SK-N-SH treated with all-trans-retinoic acid at 6 μM for 48 hours (cell line): ENCODE data around the gene OTOG.

ENCODE experiments used
- ATAC-seq: fragments of 200-7000 bp; cut with Tn5 transposase; 3 replicates; pipeline ENCODE4 v1.9.1; 2020; ENCODE audit warnings: mild to moderate bottlenecking, moderate library complexity
- ARNTL ChIP-seq: fragments of 450-650 bp; formaldehyde crosslinking; IDR thresholded peaks from 2 replicates; pipeline ENCODE4 v1.5.0; 2020; ENCODE audit warnings: low read depth, mild to moderate bottlenecking, moderate library complexity, borderline replicate concordance
- BACH2 ChIP-seq: fragments of 250-450 bp; sonication (Bioruptor Pico); IDR thresholded peaks from 2 replicates; pipeline ENCODE4 v1.9.0; 2021; ENCODE audit warnings: mild to moderate bottlenecking, borderline replicate concordance
- CSDC2 ChIP-seq: fragments of 250-450 bp; sonication (Bioruptor Pico); IDR thresholded peaks from 2 replicates; pipeline ENCODE4 v1.5.0; 2020; ENCODE audit warnings: mild to moderate bottlenecking, moderate library complexity
- ESRRG ChIP-seq: fragments of 250-450 bp; sonication (Bioruptor Pico); IDR thresholded peaks from 2 replicates; pipeline ENCODE4 v1.6.1; 2021; ENCODE audit warnings: mild to moderate bottlenecking
- GLIS3 ChIP-seq: fragments of 250-450 bp; sonication (Bioruptor Pico); IDR thresholded peaks from 2 replicates; pipeline ENCODE4 v1.5.0; 2020; ENCODE audit warnings: mild to moderate bottlenecking, moderate library complexity
- OSR1 ChIP-seq: fragments of 250-450 bp; sonication (Bioruptor Pico); IDR thresholded peaks from 2 replicates; pipeline ENCODE4 v1.8.0; 2022; ENCODE audit warnings: moderate library complexity, mild to moderate bottlenecking, inconsistent platforms
- PPARA ChIP-seq: fragments of 250-450 bp; sonication (Bioruptor Pico); IDR thresholded peaks from 2 replicates; pipeline ENCODE4 v1.5.0; 2020; ENCODE audit warnings: mild to moderate bottlenecking, borderline replicate concordance
- RARB ChIP-seq: fragments of 250-450 bp; sonication (Bioruptor Pico); IDR thresholded peaks from 2 replicates; pipeline ENCODE4 v1.8.0; 2021; ENCODE audit warnings: mild to moderate bottlenecking, moderate library complexity
- SNAI2 ChIP-seq: fragments of 250-450 bp; sonication (Bioruptor Pico); IDR thresholded peaks from 2 replicates; pipeline ENCODE4 v1.5.0; 2020; ENCODE audit warnings: mild to moderate bottlenecking, moderate library complexity
- TCF4 ChIP-seq: fragments of 250-450 bp; sonication (Bioruptor Pico); IDR thresholded peaks from 2 replicates; pipeline ENCODE4 v1.8.0; 2021; ENCODE audit warnings: mild to moderate bottlenecking, moderate library complexity, borderline replicate concordance
- TOX ChIP-seq: fragments of 250-450 bp; sonication (Bioruptor Pico); IDR thresholded peaks from 2 replicates; pipeline ENCODE4 v1.8.0; 2021; ENCODE audit warnings: mild to moderate bottlenecking, moderate library complexity, borderline replicate concordance
- ZC3H10 ChIP-seq: fragments of 250-450 bp; sonication (Bioruptor Pico); IDR thresholded peaks from 2 replicates; pipeline ENCODE4 v1.5.1; 2021; ENCODE audit warnings: mild to moderate bottlenecking, moderate library complexity
- ZFP3 ChIP-seq: fragments of 250-450 bp; sonication (Bioruptor Pico); IDR thresholded peaks from 2 replicates; pipeline ENCODE4 v1.5.0; 2020; ENCODE audit warnings: mild to moderate bottlenecking, moderate library complexity
- ZFP30 ChIP-seq: fragments of 450-650 bp; formaldehyde crosslinking; IDR thresholded peaks from 2 replicates; pipeline ENCODE4 v1.5.0; 2022; ENCODE audit warnings: mild to moderate bottlenecking, moderate library complexity
- ZNF565 ChIP-seq: fragments of 450-650 bp; formaldehyde crosslinking; conservative IDR thresholded peaks from 2 replicates; pipeline ENCODE4 v1.5.0; 2020; ENCODE audit warnings: low read depth, mild to moderate bottlenecking, moderate library complexity
- ZNF70 ChIP-seq: fragments of 450-650 bp; formaldehyde crosslinking; IDR thresholded peaks from 2 replicates; pipeline ENCODE4 v1.5.0; 2020; ENCODE audit warnings: mild to moderate bottlenecking, moderate library complexity
- ZNF8 ChIP-seq: fragments of 450-650 bp; formaldehyde crosslinking; IDR thresholded peaks from 2 replicates; pipeline ENCODE4 v1.5.0; 2020; ENCODE audit warnings: mild to moderate bottlenecking, moderate library complexity
- TF ChIP-seq, protein P1 (sequence below): fragments of 250-450 bp; sonication (Bioruptor Pico); IDR thresholded peaks from 2 replicates; pipeline ENCODE4 v1.5.1; 2021; ENCODE audit warnings: mild to moderate bottlenecking, moderate library complexity
- TF ChIP-seq, protein P2 (sequence below): fragments of 250-450 bp; sonication (Bioruptor Pico); IDR thresholded peaks from 2 replicates; pipeline ENCODE4 v1.5.1; 2020; ENCODE audit warnings: low read depth, mild to moderate bottlenecking, moderate library complexity
- TF ChIP-seq, protein P3 (sequence below): fragments of 250-450 bp; sonication (Bioruptor Pico); IDR thresholded peaks from 2 replicates; pipeline ENCODE4 v1.8.0; 2021; ENCODE audit warnings: low read depth, mild to moderate bottlenecking, moderate library complexity, borderline replicate concordance
- TF ChIP-seq, protein P4 (sequence below): fragments of 250-450 bp; sonication (Bioruptor Pico); IDR thresholded peaks from 2 replicates; pipeline ENCODE4 v1.8.0; 2020; ENCODE audit warnings: mild to moderate bottlenecking, moderate library complexity, borderline replicate concordance

Gene OTOG

DNA sequence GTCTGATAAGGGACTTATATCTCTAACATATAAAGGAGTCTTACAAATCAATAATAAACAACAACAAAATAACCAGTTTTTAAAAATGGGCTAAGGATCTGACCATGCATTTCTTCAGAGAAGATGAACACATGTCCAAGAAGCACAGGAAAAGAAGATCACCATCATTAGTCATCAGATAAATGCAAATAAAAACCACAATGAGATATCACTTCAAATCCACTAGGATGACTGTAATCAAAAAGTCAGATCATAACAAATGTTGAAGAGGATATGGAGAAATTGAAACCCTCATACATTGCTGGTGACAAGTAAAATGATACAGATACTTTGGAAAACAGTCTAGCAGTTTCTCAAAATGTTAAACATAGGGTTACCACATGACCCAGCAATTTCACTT is 111.2 kb downstream of the OTOG start:
- TF ChIP-seq GLIS3 (CRISPR knock-in tag) (no peak), ZNF565 (no peak), ESRRG (no peak), ZFP30 (CRISPR knock-in tag) (no peak), PPARA (CRISPR knock-in tag) (no peak), RARB (CRISPR knock-in tag) (no peak)
- ATAC-seq: no peak

DNA sequence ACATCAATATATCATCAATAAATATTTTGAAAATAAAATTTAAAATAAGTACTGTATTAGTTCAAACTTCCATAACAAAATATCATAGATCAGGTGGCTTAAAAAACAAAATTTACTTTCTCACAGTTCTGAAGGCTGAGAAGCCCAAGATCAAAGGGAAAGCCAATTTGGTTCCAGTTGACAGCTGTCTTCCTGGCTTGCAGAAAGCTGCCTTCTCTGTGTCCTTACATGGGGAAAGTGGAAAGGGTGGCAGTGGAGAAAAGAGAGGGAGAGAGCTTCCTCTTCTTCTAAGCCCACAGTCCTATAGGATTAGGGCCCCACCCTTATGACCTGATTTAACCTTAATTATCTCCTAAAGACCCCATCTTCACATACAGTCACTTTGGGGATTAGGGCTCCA is 121.1 kb downstream of the OTOG start:
- TF ChIP-seq OSR1: no peak
- TF ChIP-seq ARNTL: no peak
- TF ChIP-seq, protein P1, sequence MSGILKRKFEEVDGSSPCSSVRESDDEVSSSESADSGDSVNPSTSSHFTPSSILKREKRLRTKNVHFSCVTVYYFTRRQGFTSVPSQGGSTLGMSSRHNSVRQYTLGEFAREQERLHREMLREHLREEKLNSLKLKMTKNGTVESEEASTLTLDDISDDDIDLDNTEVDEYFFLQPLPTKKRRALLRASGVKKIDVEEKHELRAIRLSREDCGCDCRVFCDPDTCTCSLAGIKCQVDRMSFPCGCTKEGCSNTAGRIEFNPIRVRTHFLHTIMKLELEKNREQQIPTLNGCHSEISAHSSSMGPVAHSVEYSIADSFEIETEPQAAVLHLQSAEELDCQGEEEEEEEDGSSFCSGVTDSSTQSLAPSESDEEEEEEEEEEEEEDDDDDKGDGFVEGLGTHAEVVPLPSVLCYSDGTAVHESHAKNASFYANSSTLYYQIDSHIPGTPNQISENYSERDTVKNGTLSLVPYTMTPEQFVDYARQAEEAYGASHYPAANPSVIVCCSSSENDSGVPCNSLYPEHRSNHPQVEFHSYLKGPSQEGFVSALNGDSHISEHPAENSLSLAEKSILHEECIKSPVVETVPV: no peak
- no peak for TF ChIP-seq RARB (CRISPR knock-in tag)
- TF ChIP-seq PPARA (CRISPR knock-in tag): no peak
- TF ChIP-seq, protein P2, sequence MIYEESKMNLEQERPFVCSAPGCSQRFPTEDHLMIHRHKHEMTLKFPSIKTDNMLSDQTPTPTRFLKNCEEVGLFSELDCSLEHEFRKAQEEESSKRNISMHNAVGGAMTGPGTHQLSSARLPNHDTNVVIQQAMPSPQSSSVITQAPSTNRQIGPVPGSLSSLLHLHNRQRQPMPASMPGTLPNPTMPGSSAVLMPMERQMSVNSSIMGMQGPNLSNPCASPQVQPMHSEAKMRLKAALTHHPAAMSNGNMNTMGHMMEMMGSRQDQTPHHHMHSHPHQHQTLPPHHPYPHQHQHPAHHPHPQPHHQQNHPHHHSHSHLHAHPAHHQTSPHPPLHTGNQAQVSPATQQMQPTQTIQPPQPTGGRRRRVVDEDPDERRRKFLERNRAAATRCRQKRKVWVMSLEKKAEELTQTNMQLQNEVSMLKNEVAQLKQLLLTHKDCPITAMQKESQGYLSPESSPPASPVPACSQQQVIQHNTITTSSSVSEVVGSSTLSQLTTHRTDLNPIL (CRISPR knock-in tag): no peak
- TF ChIP-seq ESRRG: no peak
- TF ChIP-seq GLIS3 (CRISPR knock-in tag): no peak
- no peak for TF ChIP-seq TOX (CRISPR knock-in tag)
- TF ChIP-seq ZFP3: no peak
- TF ChIP-seq, protein P3, sequence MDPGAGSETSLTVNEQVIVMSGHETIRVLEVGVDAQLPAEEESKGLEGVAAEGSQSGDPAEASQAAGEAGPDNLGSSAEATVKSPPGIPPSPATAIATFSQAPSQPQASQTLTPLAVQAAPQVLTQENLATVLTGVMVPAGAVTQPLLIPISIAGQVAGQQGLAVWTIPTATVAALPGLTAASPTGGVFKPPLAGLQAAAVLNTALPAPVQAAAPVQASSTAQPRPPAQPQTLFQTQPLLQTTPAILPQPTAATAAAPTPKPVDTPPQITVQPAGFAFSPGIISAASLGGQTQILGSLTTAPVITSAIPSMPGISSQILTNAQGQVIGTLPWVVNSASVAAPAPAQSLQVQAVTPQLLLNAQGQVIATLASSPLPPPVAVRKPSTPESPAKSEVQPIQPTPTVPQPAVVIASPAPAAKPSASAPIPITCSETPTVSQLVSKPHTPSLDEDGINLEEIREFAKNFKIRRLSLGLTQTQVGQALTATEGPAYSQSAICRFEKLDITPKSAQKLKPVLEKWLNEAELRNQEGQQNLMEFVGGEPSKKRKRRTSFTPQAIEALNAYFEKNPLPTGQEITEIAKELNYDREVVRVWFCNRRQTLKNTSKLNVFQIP (CRISPR knock-in tag): no peak
- TF ChIP-seq, protein P4, sequence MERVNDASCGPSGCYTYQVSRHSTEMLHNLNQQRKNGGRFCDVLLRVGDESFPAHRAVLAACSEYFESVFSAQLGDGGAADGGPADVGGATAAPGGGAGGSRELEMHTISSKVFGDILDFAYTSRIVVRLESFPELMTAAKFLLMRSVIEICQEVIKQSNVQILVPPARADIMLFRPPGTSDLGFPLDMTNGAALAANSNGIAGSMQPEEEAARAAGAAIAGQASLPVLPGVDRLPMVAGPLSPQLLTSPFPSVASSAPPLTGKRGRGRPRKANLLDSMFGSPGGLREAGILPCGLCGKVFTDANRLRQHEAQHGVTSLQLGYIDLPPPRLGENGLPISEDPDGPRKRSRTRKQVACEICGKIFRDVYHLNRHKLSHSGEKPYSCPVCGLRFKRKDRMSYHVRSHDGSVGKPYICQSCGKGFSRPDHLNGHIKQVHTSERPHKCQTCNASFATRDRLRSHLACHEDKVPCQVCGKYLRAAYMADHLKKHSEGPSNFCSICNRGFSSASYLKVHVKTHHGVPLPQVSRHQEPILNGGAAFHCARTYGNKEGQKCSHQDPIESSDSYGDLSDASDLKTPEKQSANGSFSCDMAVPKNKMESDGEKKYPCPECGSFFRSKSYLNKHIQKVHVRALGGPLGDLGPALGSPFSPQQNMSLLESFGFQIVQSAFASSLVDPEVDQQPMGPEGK (CRISPR knock-in tag): no peak
- TF ChIP-seq BACH2: no peak
- TF ChIP-seq ZC3H10 (CRISPR knock-in tag): no peak
- no peak for TF ChIP-seq ZNF70 (CRISPR knock-in tag)
- no peak for TF ChIP-seq CSDC2
- no peak for TF ChIP-seq ZNF565
- no peak for TF ChIP-seq TCF4 (CRISPR knock-in tag)
- no peak for TF ChIP-seq ZNF8 (CRISPR knock-in tag)
- TF ChIP-seq, all 23 proteins: peak for 0
- no peak for ATAC-seq

DNA sequence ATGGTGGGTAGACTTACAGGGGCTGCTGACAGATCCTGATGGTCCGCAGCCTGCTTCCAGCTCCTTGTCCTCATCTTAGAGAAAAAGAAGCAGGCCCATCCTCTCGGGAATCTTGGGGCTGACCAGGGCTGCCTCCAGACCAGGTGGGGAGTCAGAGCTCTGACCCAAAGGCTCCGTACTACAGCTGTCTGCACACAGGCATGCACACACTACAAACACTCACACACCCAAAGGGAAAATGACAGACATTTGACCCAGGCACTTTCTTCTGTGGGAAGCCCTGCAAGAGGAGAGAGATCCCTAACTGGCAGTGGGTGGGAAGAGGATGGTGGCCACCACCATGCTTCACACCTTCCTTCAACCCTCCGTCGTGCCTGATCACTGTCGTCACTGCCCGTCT is 125.4 kb downstream of the OTOG start:
- TF ChIP-seq ARNTL (no peak), ZC3H10 (CRISPR knock-in tag) (no peak)
- TF ChIP-seq, all 23 proteins: peak for 0

DNA sequence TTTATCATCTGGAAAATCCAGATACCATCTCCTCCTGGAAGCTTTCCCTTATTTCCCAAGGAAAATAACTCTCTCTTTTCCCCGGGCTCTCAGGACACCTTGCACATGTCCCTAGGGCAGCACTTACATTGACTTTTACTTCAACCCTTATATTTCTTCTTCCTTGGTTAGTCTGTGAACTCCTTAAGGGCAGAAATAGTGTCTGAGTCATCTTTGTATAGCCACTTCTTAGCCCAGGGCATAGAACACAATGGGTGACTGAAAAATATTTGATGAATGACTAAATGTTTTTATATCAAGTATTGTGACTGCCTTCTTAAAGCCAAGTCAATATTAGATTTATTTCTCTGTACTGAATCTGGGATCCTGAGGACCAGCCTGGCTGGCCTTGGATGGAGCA is 126.9 kb downstream of the OTOG start:
- TF ChIP-seq SNAI2 (CRISPR knock-in tag): no peak
- TF ChIP-seq, protein P4 (CRISPR knock-in tag): no peak
- TF ChIP-seq ZNF70 (CRISPR knock-in tag): no peak
- TF ChIP-seq, all 23 proteins: peak for 0
- ATAC-seq: no peak

More for the DNA sequence above, 125.4 kb downstream of the OTOG start:
- no peak for ATAC-seq
